ENCODE results near the gene CAPZB.
"Not testable (repeated sequence)": the region's sequence is repeated elsewhere in the genome, so short reads cannot be mapped to it uniquely, and the experiment has no call there.

CAPZB gene

DNA sequence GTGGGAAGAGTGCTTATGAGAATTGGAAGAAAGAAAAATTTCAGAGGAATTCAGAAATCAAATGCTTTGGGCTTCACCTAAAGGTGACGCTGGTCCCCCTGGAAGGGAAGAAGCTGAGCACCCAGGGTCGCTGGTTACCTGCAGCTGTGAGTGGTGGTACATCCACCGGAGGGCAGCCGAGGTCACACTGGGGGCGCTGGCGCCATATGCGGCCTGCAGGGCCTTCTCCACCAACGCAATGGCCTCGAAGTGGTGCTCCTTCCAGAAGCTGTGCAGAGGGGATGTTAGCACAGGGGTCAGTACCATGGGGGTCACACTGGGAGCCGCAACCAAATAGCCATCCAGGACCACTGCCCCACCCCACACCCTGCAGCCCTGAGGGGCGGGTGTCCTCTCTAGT, 179.5 kb downstream of the CAPZB start:
- no peak for DNase-seq

DNA sequence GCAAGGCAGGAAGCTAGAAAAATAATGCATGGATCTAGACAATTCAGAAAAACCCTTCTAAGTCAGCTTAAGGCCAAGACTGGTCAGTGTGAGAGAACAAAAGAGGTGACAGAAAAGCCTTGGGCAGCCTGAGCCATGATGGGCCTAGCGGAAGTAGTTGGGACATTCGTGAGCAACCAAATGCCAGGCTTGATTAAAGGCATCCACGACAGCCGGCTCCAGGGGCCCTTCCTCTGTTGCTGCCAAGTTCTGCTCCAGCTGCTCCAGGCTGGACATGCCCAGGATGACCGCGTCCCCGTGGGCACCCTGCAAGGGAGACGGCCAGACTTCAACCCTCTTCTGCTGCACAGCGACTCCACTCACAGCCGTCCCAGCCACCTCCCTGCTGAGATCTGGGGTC, 181.3 kb downstream of the CAPZB start:
- not testable (repeated sequence) for DNase-seq

DNA sequence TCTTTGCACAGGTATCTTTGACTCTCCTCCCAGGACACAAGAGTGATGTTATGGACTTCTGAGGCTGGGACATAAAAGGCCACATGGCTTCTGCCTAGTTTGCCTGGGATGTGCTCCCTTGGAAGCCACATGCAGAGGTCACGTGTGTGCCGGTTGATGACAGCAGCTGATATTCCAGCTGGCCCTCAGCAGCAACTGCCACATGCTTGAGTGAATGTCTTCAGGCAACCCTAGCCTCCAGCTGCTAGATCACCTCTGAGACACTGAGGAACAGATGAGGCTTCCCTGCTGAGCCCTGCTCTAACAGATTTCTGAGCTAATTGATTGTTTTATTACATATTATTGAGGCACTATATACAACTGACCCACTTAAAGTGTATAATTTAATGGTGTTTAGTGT, 185.1 kb downstream of the CAPZB start:
- no peak for DNase-seq

DNA sequence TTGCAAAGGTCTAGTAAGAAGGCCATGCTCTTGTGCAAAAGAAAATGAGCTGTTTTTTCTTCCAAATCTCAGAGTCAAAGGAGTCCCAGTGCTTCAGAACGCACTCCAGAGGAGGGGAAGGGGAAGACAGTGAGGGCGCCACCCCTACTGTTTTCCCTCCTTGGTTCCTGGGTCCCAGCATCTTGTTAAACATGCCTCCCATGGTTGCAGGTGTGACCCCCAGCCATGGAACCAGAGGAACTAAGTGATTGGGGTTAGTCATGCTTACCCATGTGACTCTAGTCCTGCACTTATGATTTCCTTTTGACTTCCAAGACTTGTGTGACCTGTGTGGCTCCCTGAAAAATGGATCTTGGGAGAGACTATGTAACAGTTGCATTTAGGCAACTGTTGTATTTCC, 190.7 kb downstream of the CAPZB start:
- DNase-seq, result no peak

DNA sequence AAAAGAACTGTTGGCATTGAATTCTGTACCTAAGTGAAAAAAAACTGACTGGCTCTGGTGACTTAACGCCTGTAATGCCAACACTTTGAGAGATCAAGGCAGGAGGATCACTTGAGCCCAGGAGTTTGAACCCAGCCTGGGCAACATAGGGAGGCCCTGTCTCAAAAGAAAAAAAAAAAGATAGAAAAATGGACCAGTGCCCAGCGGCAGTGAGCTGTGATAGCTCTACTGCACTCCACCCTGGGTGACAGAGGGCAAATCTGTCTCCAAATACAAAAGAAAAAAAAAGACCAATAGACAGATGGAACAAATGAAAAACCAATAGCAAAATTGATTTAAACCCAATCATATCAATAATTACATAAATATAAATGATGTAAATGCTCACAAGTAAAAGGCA, 196.1 kb downstream of the CAPZB start:
- no peak for DNase-seq
